ENCODE data around the gene TECPR1.

DNA sequence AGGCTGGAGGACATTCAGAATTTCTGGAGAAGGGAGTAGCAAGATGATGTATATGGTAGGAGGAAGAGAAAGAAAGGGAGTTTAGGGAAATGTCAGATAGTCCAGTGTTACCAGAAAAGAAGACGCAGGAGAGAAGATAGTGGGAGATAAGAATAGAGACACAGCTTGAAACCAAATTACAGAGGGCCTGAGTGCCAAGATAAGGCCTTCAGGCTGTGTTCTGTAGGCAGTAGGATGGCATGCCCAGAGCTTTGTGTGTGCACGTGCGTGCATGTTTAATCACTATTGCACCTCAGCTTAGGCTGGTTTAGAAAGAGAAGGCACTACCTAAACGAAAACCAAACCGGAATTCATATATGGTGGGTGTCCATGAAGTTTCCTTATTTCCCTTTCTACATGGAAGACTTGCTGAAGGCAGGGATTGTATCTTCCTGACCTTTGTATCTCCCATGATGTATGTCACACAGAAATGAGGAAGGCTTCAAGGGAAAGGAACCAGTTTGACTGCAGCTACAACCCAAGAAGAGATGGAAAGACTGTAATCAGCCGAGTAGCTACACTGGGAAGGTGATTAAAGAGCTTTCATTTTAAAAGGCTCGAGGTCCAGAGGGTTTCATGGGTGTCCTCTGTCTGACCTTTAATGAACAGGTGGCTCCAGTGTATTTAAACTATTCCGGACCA, 76.6 kb downstream of the TECPR1 start:
- TF ChIP-seq CTCF (IDR thresholded peaks at IDR 0.05; ENCODE audit: insufficient read depth, low read length, poor library complexity, severe bottlenecking) (no peak), EZH2phosphoT487 (conservative IDR thresholded peaks at IDR 0.05; ENCODE audit: low read length) (no peak)

Measured in SU-DHL-6 (cell line).